Colonic mucosa (tissue), 4 donors: Measurements from ENCODE around the gene MALAT1. TPM values are rescaled to one million over a fixed set of nuclear protein-coding genes. Genes with fewer than 3 reads are reported as not detected.
A peak's percentile ranks its signal among the peaks of the same experiment; 100 is the strongest.

ENCODE experiments used
- DNase-seq: peaks from one replicate; pipeline ENCODE4 v3.0.0-alpha.2; 2020
- H3K27ac ChIP-seq: fragments of 200-600 bp; one replicate; pipeline ENCODE4 v1.8.0; 2021
- H3K27me3 ChIP-seq: fragments of 200-600 bp; one replicate; pipeline ENCODE4 v1.8.0; 2021
- H3K36me3 ChIP-seq: fragments of 200-600 bp; one replicate; pipeline ENCODE4 v1.8.0; 2021
- H3K4me1 ChIP-seq: fragments of 200-600 bp; one replicate; pipeline ENCODE4 v1.8.0; 2021; ENCODE audit warnings: mild to moderate bottlenecking
- H3K4me3 ChIP-seq: fragments of 200-600 bp; one replicate; pipeline ENCODE4 v1.8.0; 2021
- H3K9ac ChIP-seq, 2 donors: one replicate each; pipeline ENCODE4 v1.7.0; 2013; ENCODE audit warnings: control low read depth in 2 of 2, low read depth in 2 of 2, low read length in 2 of 2
- H3K9me3 ChIP-seq: fragments of 200-600 bp; one replicate; pipeline ENCODE4 v1.8.0; 2021
- intact Hi-C: fragments of 100-400 bp; cut with DNase I; formaldehyde crosslinking; loops from one replicate; pipeline ENCODE4 v1.14.1; 2022
- total RNA-seq, 2 donors: library from RNA; stranded (reverse); fragmentation: NEBNext Ultra II Directional in 1 of 2; extraction: Animal tissue kit (Norgen Biotek cat#: 25700) in 1 of 2; gene quantifications; one replicate each; pipeline ENCODE4 v1.2.1, GENCODE V29; 2021
- TF ChIP-seq, protein P1 (sequence below): fragments of 200-600 bp; IDR thresholded peaks from one replicate; pipeline ENCODE4 v1.8.0; 2022; ENCODE audit warnings: antibody characterized with exemption, mild to moderate bottlenecking
- donor health status: healthy.
- donor health status: DM: no; HTN: no; CAD: no.
- donor health status: DM: no; HTN: no; CAD: no.

Gene MALAT1
- total RNA-seq, 2 donors from 2014 or later = 4,716 to 6,071 TPM

DNA sequence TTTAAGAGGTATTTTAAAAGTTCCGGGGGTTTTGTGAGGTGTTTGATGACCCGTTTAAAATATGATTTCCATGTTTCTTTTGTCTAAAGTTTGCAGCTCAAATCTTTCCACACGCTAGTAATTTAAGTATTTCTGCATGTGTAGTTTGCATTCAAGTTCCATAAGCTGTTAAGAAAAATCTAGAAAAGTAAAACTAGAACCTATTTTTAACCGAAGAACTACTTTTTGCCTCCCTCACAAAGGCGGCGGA, 193 bp upstream of the MALAT1 start:
- intact Hi-C loops = no loop called here
- Histone ChIP-seq H3K4me3 (peak overlapping the region; percentile 66), H3K9me3 (no peaks in the 10 kb centered on the region), H3K27me3 (no peaks in the 10 kb centered on the region), H3K27ac (peak overlapping the region; percentile 99), H3K9ac (peak overlapping the region; percentile 85 to 100), H3K4me1 (peaks cover 3% of the 10 kb centered on the region), H3K36me3 (no peaks in the 10 kb centered on the region)
- DNase-seq = no peak
- TF ChIP-seq, protein P1, sequence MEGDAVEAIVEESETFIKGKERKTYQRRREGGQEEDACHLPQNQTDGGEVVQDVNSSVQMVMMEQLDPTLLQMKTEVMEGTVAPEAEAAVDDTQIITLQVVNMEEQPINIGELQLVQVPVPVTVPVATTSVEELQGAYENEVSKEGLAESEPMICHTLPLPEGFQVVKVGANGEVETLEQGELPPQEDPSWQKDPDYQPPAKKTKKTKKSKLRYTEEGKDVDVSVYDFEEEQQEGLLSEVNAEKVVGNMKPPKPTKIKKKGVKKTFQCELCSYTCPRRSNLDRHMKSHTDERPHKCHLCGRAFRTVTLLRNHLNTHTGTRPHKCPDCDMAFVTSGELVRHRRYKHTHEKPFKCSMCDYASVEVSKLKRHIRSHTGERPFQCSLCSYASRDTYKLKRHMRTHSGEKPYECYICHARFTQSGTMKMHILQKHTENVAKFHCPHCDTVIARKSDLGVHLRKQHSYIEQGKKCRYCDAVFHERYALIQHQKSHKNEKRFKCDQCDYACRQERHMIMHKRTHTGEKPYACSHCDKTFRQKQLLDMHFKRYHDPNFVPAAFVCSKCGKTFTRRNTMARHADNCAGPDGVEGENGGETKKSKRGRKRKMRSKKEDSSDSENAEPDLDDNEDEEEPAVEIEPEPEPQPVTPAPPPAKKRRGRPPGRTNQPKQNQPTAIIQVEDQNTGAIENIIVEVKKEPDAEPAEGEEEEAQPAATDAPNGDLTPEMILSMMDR = no peak

DNA sequence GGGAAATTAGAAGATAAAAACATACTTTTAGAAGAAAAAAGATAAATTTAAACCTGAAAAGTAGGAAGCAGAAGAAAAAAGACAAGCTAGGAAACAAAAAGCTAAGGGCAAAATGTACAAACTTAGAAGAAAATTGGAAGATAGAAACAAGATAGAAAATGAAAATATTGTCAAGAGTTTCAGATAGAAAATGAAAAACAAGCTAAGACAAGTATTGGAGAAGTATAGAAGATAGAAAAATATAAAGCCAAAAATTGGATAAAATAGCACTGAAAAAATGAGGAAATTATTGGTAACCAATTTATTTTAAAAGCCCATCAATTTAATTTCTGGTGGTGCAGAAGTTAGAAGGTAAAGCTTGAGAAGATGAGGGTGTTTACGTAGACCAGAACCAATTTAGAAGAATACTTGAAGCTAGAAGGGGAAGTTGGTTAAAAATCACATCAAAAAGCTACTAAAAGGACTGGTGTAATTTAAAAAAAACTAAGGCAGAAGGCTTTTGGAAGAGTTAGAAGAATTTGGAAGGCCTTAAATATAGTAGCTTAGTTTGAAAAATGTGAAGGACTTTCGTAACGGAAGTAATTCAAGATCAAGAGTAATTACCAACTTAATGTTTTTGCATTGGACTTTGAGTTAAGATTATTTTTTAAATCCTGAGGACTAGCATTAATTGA, 1.0 kb downstream of the MALAT1 start:
- H3K9me3 ChIP-seq = no peaks in the 10 kb centered on the region
- no peaks in the 10 kb centered on the region for H3K4me1 ChIP-seq
- H3K27me3 ChIP-seq = no peaks in the 10 kb centered on the region
- no peak for DNase-seq
- intact Hi-C loops = no loop called here
- H3K27ac ChIP-seq = peak overlapping the region; percentile 99
- TF ChIP-seq, protein P1 = no peak
- H3K9ac ChIP-seq = peak overlapping the region; percentile 99 to 100
- peaks cover 2% of the 10 kb centered on the region for H3K36me3 ChIP-seq
- H3K4me3 ChIP-seq = peak overlapping the region; percentile 66

DNA sequence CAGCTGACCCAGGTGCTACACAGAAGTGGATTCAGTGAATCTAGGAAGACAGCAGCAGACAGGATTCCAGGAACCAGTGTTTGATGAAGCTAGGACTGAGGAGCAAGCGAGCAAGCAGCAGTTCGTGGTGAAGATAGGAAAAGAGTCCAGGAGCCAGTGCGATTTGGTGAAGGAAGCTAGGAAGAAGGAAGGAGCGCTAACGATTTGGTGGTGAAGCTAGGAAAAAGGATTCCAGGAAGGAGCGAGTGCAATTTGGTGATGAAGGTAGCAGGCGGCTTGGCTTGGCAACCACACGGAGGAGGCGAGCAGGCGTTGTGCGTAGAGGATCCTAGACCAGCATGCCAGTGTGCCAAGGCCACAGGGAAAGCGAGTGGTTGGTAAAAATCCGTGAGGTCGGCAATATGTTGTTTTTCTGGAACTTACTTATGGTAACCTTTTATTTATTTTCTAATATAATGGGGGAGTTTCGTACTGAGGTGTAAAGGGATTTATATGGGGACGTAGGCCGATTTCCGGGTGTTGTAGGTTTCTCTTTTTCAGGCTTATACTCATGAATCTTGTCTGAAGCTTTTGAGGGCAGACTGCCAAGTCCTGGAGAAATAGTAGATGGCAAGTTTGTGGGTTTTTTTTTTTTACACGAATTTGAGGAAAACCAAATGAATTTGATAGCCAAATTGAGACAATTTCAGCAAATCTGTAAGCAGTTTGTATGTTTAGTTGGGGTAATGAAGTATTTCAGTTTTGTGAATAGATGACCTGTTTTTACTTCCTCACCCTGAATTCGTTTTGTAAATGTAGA, 1.7 kb downstream of the MALAT1 start:
- no peaks in the 10 kb centered on the region for H3K27me3 ChIP-seq
- H3K4me3 ChIP-seq = peak overlapping the region; percentile 66
- intact Hi-C loops = no loop called here
- peaks cover 2% of the 10 kb centered on the region for H3K4me1 ChIP-seq
- peaks cover 9% of the 10 kb centered on the region for H3K36me3 ChIP-seq
- TF ChIP-seq, protein P1 = no peak
- H3K27ac ChIP-seq = peak overlapping the region; percentile 99
- DNase-seq = peak; percentile 50
- H3K9me3 ChIP-seq = no peaks in the 10 kb centered on the region
- H3K9ac ChIP-seq = peak overlapping the region; percentile 99 to 100

DNA sequence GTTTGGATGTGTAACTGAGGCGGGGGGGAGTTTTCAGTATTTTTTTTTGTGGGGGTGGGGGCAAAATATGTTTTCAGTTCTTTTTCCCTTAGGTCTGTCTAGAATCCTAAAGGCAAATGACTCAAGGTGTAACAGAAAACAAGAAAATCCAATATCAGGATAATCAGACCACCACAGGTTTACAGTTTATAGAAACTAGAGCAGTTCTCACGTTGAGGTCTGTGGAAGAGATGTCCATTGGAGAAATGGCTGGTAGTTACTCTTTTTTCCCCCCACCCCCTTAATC, 2.3 kb downstream of the MALAT1 start:
- intact Hi-C loops = no loop called here
- no peaks in the 10 kb centered on the region for H3K9me3 ChIP-seq
- peaks cover 9% of the 10 kb centered on the region for H3K36me3 ChIP-seq

DNA sequence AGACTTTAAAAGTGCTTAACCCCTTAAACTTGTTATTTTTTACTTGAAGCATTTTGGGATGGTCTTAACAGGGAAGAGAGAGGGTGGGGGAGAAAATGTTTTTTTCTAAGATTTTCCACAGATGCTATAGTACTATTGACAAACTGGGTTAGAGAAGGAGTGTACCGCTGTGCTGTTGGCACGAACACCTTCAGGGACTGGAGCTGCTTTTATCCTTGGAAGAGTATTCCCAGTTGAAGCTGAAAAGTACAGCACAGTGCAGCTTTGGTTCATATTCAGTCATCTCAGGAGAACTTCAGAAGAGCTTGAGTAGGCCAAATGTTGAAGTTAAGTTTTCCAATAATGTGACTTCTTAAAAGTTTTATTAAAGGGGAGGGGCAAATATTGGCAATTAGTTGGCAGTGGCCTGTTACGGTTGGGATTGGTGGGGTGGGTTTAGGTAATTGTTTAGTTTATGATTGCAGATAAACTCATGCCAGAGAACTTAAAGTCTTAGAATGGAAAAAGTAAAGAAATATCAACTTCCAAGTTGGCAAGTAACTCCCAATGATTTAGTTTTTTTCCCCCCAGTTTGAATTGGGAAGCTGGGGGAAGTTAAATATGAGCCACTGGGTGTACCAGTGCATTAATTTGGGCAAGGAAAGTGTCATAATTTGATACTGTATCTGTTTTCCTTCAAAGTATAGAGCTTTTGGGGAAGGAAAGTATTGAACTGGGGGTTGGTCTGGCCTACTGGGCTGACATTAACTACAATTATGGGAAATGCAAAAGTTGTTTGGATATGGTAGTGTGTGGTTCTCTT, 2.8 kb downstream of the MALAT1 start:
- H3K36me3 ChIP-seq = peaks cover 9% of the 10 kb centered on the region
- H3K27ac ChIP-seq = peak overlapping the region; percentile 99
- TF ChIP-seq, protein P1 = no peak
- intact Hi-C loops = no loop called here
- H3K9me3 ChIP-seq = no peaks in the 10 kb centered on the region
- no peak for DNase-seq
- H3K9ac ChIP-seq = peak overlapping the region; percentile 99 to 100
- H3K27me3 ChIP-seq = no peaks in the 10 kb centered on the region
- peaks cover 2% of the 10 kb centered on the region for H3K4me1 ChIP-seq
- peak overlapping the region; percentile 66 for H3K4me3 ChIP-seq

More for the DNA sequence above, 2.3 kb downstream of the MALAT1 start:
- peak overlapping the region; percentile 99 to 100 for H3K9ac ChIP-seq
- H3K4me1 ChIP-seq = peaks cover 2% of the 10 kb centered on the region
- no peak for DNase-seq
- H3K4me3 ChIP-seq = peak overlapping the region; percentile 66
- TF ChIP-seq, protein P1 = no peak
- peak overlapping the region; percentile 99 for H3K27ac ChIP-seq
- no peaks in the 10 kb centered on the region for H3K27me3 ChIP-seq
